ENCODE measurements around the gene ROCK2. TPM values are rescaled to one million over a fixed set of nuclear protein-coding genes. Genes with fewer than 3 reads are reported as not detected.

The ROCK2 gene
- total and polyA plus RNA-seq, 9 of the 15 experiments (the other 6 are each of a cell fraction or from before 2014, with no cell fraction given) = 4.9 to 30.6 (median 14.3) TPM

DNA sequence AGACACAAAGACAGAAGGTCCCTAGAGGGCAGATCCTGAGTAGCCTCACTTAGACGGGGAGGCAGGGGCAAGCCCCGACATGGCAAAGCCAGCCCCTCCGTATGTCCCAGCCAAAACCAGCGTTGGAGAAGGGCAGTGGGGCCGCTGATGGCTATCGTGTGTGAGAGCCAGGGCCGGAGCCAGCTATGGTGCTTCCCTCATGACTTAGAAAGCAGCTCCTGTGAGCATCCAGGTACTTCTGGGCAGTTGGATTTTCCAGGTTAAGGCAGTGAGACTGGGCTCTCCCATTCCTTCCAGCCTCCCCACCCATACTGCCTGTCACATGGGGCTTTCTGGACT is 31.2 kb upstream of the ROCK2 start (continued):
- no peak for TF ChIP-seq CEBPG (CRISPR knock-in tag; IDR thresholded peaks at IDR 0.05)
- no peak for TF ChIP-seq CEBPG (tag; conservative IDR thresholded peaks at IDR 0.05 in 1 of 2, IDR thresholded peaks at IDR 0.05 in 1 of 2)
- no peak for TF ChIP-seq SRSF7 (optimal IDR thresholded peaks at IDR 0.05; ENCODE audit: low read depth, low read length)
- TF ChIP-seq SMC3 (conservative IDR thresholded peaks at IDR 0.05; ENCODE audit: insufficient read depth, low read depth, low read length) = no peak
- TF ChIP-seq TSHZ1 (CRISPR knock-in tag; IDR thresholded peaks at IDR 0.05) = no peak
- no peak for TF ChIP-seq JUNB (CRISPR knock-in tag; conservative IDR thresholded peaks at IDR 0.05)
- TF ChIP-seq HMGN3 (IDR thresholded peaks at IDR 0.05; ENCODE audit: borderline replicate concordance, extremely low read depth, insufficient read length, low read depth, low read length) = no peak
- no peak for TF ChIP-seq MYBL2 (IDR thresholded peaks at IDR 0.05; ENCODE audit: low read depth)
- no peak for TF ChIP-seq MYBL2 (CRISPR knock-in tag; IDR thresholded peaks at IDR 0.05; ENCODE audit: borderline replicate concordance)
- TF ChIP-seq ZNF41 (CRISPR knock-in tag; conservative IDR thresholded peaks at IDR 0.05) = no peak
